AG04450 (cell line): ENCODE data around the gene PLXNB1. TPM values are rescaled to one million over a fixed set of nuclear protein-coding genes. Genes with fewer than 3 reads are reported as not detected.
A peak's percentile ranks its signal among the peaks of the same experiment; 100 is the strongest.
"Not testable (repeated sequence)": the region's sequence is repeated elsewhere in the genome, so short reads cannot be mapped to it uniquely, and the experiment has no call there.

Experiments used
- CTCF ChIA-PET: fragments of 300-600, 350-600 bp; formaldehyde crosslinking; extraction: SDS; loops from one replicate; lab custom pipeline; 2022; ENCODE audit warnings: antibody characterized with exemption, inconsistent platforms; lab: Charles Lee
- POLR2A ChIA-PET: fragments of 350-600 bp; formaldehyde crosslinking; extraction: SDS; loops from one replicate; lab custom pipeline; 2021; ENCODE audit warnings: antibody characterized with exemption, inconsistent platforms; lab: Yijun Ruan, JAX
- DNase-seq: peaks from one replicate; pipeline ENCODE4 v3.0.0-alpha.2; 2011; ENCODE audit warnings: low read depth, low spot score
- H3K27ac ChIP-seq: one replicate; pipeline ENCODE4 v1.5.1; 2012; ENCODE audit warnings: low read depth, low read length, control low read depth
- H3K27me3 ChIP-seq: one replicate; pipeline ENCODE4 v1.6.0; 2012; ENCODE audit warnings: low read length; ENCODE audit not compliant: control insufficient read depth, insufficient read depth
- H3K4me3 ChIP-seq: 2 replicates; pipeline ENCODE4 v1.5.1; 2011; ENCODE audit warnings: mild to moderate bottlenecking, low read depth, low read length, control low read depth
- H3K9me3 ChIP-seq: 2 replicates; pipeline ENCODE4 v1.5.1; 2012; ENCODE audit warnings: low read length; ENCODE audit not compliant: control insufficient read depth, insufficient read depth
- polyA plus RNA-seq: library from polyadenylated mRNA; depleted of rRNA; stranded (reverse); fragments of >200 nt; gene quantifications from 2 replicates; pipeline ENCODE4 v1.2.3, GENCODE V29; 2011
- TF ChIP-seq, protein P1 (sequence below): IDR thresholded peaks from 2 replicates; pipeline ENCODE4 v1.5.1; 2011; ENCODE audit warnings: low read depth, low read length, control low read depth, inconsistent platforms

Gene PLXNB1
- polyA plus RNA-seq, 1 experiment, result 13.4 TPM

DNA sequence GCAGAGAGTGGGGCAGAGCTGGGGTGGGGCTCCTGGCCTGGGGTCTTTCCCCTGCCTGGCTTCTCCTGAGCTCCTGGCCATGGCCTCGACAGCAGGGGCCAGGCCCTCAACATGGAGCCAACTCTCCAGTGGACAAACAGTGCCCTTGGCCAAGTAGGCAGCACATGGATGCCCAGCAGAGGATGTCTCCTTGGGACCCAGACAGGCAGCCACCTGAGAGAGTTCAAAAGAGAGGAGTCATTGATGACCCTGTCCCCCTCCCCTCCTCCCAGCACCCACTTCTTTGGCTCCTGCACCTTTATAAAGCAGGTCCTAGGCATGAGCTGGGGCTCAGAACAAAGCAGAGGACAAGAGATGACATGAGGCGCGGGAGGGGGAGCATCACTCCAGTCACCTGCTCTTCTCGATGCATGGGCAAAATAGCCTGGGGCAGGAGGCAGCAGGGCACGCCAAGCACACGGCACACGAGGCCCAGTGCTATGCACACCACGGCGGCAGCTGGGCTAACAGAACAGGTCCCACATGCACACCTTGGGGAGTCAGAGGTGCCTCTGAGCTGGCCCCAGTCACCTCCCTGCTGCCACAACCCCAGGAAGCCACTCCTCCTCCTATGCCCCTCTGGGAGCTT, 46.7 kb upstream of the PLXNB1 start:
- H3K4me3 ChIP-seq, result no peak overlapping the region
- no peaks in the 10 kb centered on the region; the same call in 1 of the 2 replicates for H3K9me3 ChIP-seq
- TF ChIP-seq, protein P1, sequence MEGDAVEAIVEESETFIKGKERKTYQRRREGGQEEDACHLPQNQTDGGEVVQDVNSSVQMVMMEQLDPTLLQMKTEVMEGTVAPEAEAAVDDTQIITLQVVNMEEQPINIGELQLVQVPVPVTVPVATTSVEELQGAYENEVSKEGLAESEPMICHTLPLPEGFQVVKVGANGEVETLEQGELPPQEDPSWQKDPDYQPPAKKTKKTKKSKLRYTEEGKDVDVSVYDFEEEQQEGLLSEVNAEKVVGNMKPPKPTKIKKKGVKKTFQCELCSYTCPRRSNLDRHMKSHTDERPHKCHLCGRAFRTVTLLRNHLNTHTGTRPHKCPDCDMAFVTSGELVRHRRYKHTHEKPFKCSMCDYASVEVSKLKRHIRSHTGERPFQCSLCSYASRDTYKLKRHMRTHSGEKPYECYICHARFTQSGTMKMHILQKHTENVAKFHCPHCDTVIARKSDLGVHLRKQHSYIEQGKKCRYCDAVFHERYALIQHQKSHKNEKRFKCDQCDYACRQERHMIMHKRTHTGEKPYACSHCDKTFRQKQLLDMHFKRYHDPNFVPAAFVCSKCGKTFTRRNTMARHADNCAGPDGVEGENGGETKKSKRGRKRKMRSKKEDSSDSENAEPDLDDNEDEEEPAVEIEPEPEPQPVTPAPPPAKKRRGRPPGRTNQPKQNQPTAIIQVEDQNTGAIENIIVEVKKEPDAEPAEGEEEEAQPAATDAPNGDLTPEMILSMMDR, result no peak
- ChIA-PET POLR2A (interaction anchor here (0.6 to 0.9 kb wide), 3 partner anchors 12 to 28 kb away, joined by 3 to 6 read pairs (median 4); partner anchors contain the start of gene SHISA5), CTCF (no interaction called here)
- H3K27ac ChIP-seq, result no peak overlapping the region
- no peak for DNase-seq
- H3K27me3 ChIP-seq, result no peaks in the 10 kb centered on the region

DNA sequence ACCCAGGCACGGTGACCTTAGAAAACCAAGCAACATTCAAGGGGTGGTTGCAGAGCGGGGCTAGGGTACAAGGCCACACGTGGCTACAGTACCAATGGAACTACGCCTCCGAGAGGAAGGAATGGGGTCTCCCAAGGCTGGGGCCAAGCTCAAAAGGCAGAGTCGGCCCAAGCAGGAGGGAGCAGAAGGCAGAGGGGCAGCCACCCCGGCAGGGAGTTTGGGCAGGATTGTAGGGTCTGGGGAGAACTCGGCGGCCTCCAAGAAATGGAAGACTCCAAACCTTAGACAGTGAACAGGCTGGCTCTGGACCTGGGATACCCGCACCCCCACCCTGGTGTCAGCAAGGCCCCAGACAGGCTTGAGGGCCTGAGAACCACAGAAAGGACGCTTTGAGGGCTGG, 45.3 kb upstream of the PLXNB1 start:
- H3K4me3 ChIP-seq, result no peak overlapping the region
- H3K27me3 ChIP-seq, result no peaks in the 10 kb centered on the region
- TF ChIP-seq, protein P1, result no peak
- POLR2A ChIA-PET, result no interaction called here
- no peak for DNase-seq
- peak overlapping the region; percentile 11 for H3K27ac ChIP-seq
- CTCF ChIA-PET, result interaction anchor here (1.3 kb wide), 1 partner anchor 82 kb away, joined by 4 read pairs; the partner anchor contains the start of gene PFKFB4
- H3K9me3 ChIP-seq, result no peaks in the 10 kb centered on the region; the same call in 1 of the 2 replicates

DNA sequence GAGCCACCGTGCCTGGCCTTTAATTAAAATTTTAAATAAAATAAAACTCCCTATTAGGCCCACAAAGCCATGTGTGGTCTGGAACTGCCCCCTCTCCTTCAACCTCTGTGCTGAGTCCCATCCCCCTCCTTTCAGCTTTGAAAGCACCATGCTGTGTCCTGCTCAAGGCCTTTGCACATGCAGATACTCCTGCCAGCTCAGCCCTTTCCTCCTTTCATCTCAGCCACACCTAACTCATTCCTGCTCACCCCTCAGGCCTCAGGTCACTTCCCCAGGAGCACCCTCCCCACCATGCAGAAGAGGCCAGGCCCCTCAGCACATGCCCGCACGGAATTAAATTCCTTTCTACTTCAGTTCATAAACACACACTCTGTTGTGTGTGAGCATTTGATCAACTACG, 44.7 kb upstream of the PLXNB1 start:
- TF ChIP-seq, protein P1, result no peak
- Histone ChIP-seq H3K27ac (no peak overlapping the region), H3K4me3 (no peak overlapping the region), H3K27me3 (no peaks in the 10 kb centered on the region), H3K9me3 (no peaks in the 10 kb centered on the region; the same call in 1 of the 2 replicates)
- DNase-seq, result no peak
- POLR2A ChIA-PET, result no interaction called here
- CTCF ChIA-PET, result interaction anchor here (1.3 to 2.7 kb wide), 2 partner anchors 75 to 82 kb away, joined by 4 to 11 read pairs; partner anchors contain the start of gene PFKFB4

DNA sequence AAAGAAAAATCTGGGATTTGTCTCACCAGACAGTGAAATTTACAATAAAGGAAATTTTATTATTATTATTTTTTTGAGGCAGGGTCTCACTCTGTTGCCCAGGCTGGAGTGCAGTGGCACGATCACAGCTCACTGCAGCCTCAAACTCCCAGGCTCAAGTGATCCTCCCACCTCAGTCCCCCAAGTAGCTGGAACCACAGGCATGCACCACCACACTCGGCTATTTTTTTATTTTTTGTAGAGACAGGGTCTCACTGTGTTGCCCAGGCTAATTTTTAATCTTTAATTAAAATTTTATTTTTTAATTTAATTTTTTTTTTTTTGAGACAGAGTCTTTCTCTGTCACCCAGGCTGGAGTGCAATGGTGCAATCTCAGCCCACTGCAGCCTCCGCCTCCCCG, 44.1 kb upstream of the PLXNB1 start:
- POLR2A ChIA-PET, result interaction anchor here (0.7 kb wide), 1 partner anchor 84 kb away, joined by 4 read pairs; no protein-coding TSS in a partner anchor
- not testable (repeated sequence) for H3K9me3 ChIP-seq, H3K27me3 ChIP-seq, H3K27ac ChIP-seq, H3K4me3 ChIP-seq, DNase-seq
- CTCF ChIA-PET, result interaction anchor here (0.8 to 2.7 kb wide), 6 partner anchors 15 to 162 kb away, joined by 3 to 11 read pairs (median 4); partner anchors contain the start of genes PFKFB4 and SLC26A6

DNA sequence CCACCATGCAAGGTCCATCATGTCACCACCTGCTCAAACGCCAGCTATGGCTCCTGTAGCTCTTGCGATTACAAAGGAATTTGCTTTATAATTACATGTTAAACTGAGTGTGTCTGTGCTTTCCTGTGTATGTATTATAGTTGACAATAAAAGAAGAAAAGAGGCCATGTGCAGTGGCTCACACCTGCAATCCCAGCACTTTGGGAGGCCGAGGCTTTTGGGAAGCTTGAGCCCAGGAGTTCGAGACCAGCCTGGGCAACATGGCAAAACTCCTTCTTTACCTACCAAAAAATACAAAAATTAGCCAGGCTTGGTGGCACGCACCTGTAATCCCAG, 43.7 kb upstream of the PLXNB1 start:
- H3K27ac ChIP-seq, result peak overlapping the region; percentile 97
- no peak overlapping the region for H3K4me3 ChIP-seq
- DNase-seq, result no peak
- no peaks in the 10 kb centered on the region for H3K27me3 ChIP-seq
- no peaks in the 10 kb centered on the region; the same call in 1 of the 2 replicates for H3K9me3 ChIP-seq
- TF ChIP-seq, protein P1, result no peak
- ChIA-PET POLR2A (interaction anchor here (0.6 to 1.6 kb wide), 4 partner anchors 27 to 161 kb away, joined by 3 to 5 read pairs (median 4); partner anchors contain the start of genes ATRIP and SLC26A6), CTCF (interaction anchor here (0.7 to 2.7 kb wide), 11 partner anchors 9 to 162 kb away, joined by 3 to 11 read pairs (median 3); partner anchors contain the start of genes PFKFB4 and SLC26A6)
